Measurements from ENCODE around the gene CDH22. TPM values are rescaled to one million over a fixed set of nuclear protein-coding genes. Genes with fewer than 3 reads are reported as not detected.

The CDH22 gene
- total RNA-seq, 1 donor from 2014 or later: 0.83 TPM

DNA sequence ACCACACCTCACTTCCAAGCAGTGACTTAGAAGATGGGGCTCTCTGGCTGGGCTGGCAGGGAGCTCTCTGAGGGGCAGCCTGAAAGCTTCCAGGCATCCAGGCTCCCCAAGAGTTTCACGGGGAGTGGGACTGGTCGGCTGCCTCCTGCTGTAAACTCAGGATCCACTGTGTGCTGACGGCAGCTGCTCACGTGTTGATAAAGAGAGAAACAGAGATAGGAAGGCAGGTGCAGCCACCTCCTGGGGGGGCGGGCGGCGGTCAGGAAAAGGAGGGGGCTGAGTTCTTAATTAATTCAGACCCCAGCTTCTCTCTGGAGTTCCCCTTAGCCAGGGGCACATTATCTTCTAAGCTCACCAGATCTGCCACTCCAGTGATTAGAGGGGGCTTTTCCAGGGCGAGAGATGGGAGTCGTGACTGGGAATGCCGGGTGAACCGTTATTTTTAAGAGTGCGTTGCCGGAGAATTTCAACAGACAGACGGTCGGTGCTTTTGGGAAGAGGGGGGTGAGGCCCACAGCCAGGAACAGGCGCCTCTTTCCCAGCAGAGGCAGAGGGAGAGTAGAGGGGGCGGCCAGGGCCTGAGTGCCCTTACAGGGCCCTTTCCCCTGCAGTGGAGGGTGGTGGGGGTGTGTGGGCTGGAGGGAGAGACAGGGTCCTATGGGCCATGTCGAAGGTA is 119.3 kb downstream of the CDH22 start:
- no peak for DNase-seq (ENCODE audit: low spot score)
- intact Hi-C loops (cut with DNase I): no loop called here

DNA sequence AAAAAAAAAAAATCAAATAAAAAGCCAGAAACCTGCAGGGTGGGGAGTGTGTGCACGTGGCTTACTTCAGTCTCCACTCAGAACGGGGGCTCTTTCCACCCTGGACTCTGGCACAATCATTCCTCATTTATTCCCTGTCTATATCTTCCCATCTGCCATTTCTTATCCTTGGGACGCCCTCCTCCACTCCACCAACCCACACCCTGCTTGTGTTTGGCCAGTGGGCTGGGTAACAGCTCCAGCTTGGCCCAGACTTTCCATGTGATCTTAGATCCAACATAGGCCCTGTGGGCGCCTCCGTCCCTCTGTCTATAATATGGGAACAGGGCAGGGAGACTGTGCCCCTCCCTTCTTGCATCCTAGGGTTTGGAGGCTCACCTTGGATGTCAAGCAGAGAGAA is 122.1 kb downstream of the CDH22 start:
- DNase-seq (ENCODE audit: low spot score): no peak
- intact Hi-C loops (cut with DNase I): no loop called here

DNA sequence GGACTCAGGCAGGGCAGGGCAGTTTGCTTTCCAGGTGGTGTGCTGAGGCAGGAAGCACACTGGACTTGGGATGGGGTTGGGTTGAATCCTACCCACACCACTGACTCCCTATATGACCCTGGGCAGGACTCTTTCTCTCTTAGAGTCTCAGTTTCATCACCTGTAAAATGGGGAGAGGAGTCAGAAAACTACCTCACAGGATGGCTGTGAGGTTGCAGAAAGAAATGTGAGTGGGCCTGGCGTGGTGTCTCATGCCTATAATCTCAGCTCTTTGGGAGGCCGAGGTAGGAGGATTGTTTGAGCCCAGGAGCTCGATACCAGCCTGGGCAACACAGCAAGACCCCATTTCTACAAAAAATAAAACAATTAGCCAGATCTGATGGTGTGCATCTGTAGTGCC is 122.9 kb downstream of the CDH22 start:
- intact Hi-C loops (cut with DNase I): no loop called here
- DNase-seq (ENCODE audit: low spot score): no peak

DNA sequence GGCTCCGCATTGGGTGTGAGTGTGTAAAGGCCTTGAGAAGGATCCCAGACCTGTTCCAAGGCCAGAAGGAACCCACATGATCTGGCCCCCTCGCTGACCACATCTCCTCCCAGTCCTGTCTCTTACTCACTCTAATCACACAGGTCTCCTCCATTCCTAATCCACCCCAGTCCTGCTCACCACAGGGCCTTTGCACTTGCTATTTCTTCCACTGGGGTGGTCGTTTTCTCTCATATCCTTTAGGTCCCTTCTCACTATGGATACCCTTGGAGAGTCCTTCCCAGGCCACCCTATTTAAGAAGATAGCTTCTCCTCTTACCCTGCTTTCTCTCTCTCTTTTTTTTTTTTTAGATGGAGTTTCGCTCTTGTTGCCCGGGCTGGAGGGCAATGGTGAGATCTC is 124.5 kb downstream of the CDH22 start:
- intact Hi-C loops (cut with DNase I): no loop called here
- no peak for DNase-seq (ENCODE audit: low spot score)

DNA sequence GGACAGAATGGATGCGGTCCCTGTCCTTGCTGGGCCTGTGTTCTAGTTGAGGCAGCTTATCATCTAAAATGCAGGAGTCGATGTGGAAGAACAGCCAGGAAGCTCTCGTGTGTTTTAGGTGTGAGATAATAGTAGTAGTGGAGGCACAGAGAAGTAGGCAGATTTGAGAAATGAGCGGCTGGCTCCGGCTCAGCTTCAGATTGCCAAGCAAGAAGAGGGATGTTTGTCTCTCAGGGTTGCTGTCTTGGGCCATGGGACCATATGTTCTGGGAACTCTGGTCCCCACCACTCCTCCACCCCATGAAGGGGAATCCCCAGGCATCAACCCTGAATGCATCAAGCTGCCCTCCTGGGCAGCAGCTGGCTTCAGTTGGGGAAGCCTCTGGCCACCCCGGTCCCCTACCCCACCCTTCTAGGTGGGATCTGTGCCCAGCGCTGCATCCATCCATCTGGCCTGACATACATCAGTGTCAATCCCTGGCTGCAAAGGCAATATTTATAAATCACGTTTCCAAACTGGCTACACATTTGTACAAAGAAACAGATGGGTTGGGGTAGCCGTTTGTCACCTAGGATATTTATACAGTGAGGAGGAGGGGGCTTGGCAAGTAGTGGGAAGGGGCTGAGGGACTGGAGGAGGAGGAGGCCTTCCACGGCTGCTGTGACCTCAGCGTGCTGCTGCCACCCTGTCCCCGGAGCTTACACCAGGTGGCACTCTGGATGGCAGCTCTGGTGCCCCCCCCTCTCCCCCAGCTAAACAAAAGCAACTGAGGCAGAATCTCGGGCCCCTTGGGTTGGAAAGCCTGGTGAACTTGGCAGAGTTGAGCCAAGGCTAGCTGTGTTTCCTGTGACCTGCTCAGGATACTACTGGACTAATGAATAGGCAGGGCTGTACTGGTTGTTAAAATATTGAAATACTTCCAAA is 125.8 kb downstream of the CDH22 start:
- no peak for DNase-seq (ENCODE audit: low spot score)
- intact Hi-C loops (cut with DNase I): no loop called here

DNA sequence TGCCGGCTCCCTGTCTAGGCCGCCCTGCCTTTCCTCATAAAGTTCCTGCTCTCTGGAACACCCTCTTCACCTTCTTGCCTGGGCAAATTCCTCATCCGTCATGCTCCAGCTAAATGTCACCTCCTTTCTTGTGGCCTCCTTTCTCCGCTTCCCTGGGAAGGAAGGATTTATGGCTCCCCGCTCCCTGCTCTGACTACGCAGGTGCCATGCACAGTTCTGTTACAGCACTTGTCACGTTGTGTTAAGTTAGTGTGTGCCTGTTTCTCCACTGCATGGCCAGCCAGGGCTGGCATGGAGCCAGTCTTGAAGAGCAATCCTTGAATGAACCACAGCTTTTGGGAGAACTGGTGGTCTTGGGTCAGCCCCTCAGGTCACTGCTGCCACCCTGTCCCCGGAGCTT is 128.4 kb downstream of the CDH22 start:
- DNase-seq (ENCODE audit: low spot score): no peak
- intact Hi-C loops (cut with DNase I): loop anchor here (10.0 kb wide), 1 partner anchor 165 kb away; no protein-coding TSS in a partner anchor

DNA sequence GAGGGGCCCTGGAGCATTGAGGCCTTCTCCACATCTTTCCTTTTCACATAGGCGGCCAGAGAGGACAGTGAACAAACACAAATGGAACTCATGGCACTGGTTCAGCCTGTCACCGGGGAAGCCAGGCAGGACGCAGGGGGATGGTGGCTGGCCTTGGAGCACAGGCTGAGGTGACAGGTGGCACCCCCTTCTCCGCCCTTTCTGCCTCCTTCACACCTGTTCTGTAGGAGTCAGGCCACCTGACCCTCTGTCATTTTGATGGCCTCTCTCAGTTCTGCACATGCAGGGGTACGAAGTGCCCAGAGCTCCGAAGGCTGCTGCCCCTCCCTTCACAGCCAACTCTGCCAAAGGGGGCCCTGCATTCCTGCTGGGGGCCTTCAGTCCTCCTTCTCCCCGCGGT is 129.4 kb downstream of the CDH22 start:
- intact Hi-C loops (cut with DNase I): loop anchor here (10.0 kb wide), 1 partner anchor 164 kb away; no protein-coding TSS in a partner anchor

DNA sequence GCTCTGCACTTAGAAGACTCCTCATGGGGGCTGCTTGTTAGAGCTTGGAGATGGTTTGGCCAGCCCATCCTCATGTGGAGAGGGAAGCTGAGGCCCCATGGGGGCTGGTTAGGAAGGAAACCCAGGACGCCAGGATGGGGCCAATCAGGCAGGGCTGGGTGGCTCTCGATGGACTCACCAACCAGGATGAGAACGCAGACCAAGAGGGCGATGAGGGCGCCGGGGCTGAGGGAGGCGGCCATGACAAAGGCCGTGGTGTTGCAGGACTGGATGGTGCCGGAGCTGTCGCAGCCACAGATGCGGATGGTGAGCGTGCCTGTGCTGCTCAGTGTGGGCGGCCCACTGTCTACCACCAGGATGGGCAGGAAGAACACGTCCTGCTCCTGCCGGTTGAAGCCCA is 130.5 kb downstream of the CDH22 start:
- no peak for DNase-seq (ENCODE audit: low spot score)
- intact Hi-C loops (cut with DNase I): loop anchor here (10.0 kb wide), 1 partner anchor 163 kb away; no protein-coding TSS in a partner anchor

More for the DNA sequence above, 129.4 kb downstream of the CDH22 start:
- DNase-seq (ENCODE audit: low spot score): no peak

DNA sequence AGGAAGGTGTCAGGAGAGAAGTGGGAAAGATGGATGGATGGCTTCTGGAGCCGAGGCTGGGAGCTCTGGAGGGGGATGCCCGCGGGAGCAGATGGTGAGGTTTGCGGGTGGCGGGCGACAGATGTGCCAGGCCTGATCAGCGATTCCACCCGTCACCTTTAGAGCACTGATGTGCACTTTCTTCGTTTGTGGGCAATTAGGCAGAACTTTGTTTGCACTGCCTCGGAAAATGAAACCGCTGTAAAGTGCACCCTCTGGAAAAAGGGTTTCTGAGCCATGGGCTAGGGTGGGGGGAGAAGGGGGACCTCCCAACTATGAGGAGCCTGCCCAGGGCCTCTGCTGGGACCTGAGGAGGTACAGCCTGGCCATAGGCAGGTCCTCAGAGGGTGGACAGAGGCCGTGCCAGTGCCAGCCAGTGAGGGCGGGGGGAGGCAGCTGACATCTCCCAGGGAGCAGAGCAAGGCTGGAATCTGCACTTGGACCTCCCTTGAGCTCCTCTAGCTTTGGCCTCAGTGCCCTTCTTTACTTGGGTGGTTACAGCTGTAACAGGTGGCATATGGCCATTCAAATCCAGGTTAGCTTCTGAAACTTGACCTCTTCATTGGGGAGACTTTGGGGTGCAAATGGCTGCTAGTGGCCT is 131.4 kb downstream of the CDH22 start:
- DNase-seq (ENCODE audit: low spot score): no peak
- intact Hi-C loops (cut with DNase I): loop anchor here (10.0 kb wide), 1 partner anchor 162 kb away; no protein-coding TSS in a partner anchor

DNA sequence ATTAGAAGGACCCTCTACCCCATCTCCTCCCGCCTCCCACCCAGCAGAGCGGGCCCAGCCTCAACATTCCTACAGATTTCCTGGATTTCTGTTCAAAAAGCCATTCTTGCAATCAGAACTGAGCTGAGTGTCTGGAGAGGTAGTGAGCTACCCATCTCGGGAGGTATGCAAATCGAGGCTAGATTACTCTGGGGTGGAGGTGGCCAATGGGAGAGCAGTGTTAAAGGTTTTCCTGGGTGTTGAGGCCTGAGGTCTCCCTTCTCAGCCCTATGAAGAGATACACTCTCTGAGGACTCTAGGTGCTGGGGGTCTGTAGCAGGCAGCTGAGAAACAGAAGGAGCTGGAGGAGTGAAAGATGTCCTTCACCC is 133.2 kb downstream of the CDH22 start:
- no peak for DNase-seq (ENCODE audit: low spot score)
- intact Hi-C loops (cut with DNase I): loop anchor here (10.0 kb wide), 1 partner anchor 160 kb away; no protein-coding TSS in a partner anchor

DNA sequence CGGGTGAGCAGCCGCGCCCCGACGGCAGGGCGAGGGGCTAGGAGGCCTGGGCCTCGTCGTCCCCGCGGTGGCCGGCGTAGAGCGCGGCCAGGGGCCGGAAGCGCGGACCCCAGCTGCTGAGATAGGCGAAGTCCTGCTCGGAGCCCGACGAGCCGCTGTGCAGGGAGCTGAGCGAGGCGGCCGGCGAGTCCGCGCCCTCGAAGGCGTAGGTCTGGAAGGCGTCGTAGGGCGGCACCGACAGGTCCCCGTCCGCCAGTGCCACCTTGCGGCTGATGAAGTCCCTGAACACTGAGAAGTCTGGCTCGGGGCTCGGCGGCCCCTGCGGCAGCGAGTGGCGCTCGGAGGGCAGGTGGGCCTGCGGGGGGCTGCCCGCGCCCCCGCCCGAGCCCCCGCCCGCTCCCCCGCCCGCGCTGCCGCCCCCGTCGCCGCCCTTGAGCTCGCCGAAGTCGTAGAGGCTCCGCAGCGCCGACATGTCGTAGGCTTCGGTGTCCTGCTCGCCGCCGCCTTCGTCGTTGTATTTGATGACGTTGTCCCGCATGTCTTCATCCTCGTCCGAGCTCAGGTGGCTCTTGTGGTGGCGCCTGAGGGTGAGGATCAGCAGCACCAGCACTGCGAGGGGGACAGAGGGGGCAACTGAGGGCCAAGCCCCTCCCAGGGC is 133.7 kb downstream of the CDH22 start:
- intact Hi-C loops (cut with DNase I): loop anchor here (10.0 kb wide), 1 partner anchor 160 kb away; no protein-coding TSS in a partner anchor

DNA sequence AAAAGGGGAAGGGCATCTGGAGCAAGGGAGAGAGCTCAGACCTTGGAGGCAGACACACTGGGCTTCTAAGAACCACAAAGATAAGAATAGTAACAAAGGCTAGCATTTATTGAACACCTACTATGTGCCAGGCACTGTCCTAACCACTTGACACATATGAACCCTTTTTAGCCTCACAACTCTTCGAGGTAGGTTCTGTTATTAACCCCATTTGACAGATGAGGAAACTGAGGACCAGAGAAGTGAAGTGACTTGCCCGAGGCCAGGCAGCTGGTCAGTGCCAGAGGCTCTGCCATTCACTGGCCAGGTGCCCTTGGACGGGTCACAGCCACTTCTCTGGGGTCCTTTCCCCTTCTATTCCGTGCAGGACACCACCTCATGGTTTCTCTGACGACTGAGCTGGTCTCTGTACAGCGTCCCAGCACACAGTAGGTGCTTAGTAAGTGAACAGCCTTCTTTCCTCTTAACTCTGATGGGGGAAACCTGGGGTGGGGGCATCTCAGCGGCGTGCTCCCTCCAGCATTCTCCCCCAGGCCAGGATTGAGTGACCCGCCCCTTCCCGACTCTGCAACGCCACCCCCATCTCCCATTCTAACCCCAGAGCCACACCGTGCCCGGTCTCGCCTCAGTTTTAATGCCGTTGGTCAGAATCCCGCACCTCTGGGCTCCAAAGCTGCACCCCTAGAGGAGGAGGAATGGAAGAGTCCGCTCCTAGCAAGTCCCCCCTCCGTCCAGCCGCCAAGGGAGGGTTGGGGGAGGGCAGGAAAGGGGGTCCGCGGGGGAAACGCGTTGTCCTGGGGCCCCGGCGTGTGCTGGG is 134.4 kb downstream of the CDH22 start:
- no peak for DNase-seq (ENCODE audit: low spot score)
- intact Hi-C loops (cut with DNase I): loop anchor here (10.0 kb wide), 1 partner anchor 159 kb away; no protein-coding TSS in a partner anchor

More for the DNA sequence above, 133.7 kb downstream of the CDH22 start:
- peak; percentile 87 for DNase-seq (ENCODE audit: low spot score)

DNA sequence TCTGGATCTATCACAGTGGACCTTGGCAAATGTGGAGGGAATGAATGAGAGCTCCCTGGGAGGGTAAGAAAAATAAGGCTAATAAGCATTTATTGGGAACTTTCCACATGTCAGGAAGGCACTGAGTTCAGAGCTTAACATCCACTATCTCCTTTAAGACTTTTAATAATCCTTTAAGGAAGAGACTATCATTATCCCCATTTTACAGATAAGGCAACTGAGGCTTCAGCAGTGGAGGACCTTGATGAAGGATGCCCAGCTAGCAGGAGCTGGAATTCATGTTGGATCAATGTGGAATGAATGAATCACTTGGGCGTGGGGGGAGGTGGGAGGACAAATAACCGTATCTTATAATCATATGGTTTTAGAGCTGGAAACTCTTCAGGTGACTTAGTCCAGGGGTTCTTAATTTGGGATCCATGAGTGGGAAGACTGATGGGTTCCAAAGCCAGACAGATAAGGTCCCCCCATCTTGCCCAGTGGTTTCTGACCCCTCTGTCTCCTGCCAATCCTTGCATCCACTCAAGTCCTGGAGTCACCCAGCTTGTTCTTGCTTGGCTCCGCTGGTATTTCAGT is 135.2 kb downstream of the CDH22 start:
- no peak for DNase-seq (ENCODE audit: low spot score)
- intact Hi-C loops (cut with DNase I): loop anchor here (10.0 kb wide), 1 partner anchor 158 kb away; no protein-coding TSS in a partner anchor

DNA sequence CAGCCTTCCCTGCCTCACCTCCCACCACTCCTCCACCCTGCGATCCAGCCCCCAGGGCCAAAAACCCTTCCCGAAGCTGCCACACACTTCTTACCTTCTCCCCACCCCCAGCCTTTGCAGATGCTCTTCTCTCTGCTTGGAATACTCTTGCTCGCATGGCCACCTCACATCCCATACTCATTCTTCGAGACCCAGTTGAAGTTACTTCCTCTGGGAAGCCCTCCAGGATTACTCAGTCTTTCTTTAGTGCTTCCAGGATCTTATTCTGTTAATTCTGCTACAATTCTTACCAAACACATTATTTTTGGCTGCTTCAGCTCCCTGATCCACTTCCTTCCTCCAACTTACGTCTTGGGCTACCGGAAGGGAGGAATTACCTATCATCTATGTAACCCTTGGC is 135.8 kb downstream of the CDH22 start:
- DNase-seq (ENCODE audit: low spot score): no peak
- intact Hi-C loops (cut with DNase I): loop anchor here (10.0 kb wide), 1 partner anchor 158 kb away; no protein-coding TSS in a partner anchor

DNA sequence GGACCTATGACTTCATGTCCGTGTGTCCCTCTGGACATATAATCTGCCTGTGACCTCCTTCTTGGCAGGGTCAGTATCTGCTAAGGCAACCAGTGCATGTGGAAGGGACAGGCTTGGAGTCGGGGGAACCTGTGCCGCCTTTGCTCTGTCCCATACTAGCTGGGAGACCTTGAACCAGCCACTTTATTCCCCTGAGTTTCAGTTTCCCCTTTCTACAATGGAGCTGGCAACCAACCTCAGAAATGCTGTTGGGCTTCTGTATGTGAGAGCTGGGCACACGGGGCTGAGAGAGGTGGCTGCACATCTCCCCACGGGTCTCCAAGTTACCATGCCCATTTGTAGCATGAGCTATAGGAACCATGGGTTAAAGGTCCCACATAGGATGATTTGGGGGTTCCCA is 136.4 kb downstream of the CDH22 start:
- intact Hi-C loops (cut with DNase I): loop anchor here (10.0 kb wide), 1 partner anchor 157 kb away; no protein-coding TSS in a partner anchor
- no peak for DNase-seq (ENCODE audit: low spot score)

DNA sequence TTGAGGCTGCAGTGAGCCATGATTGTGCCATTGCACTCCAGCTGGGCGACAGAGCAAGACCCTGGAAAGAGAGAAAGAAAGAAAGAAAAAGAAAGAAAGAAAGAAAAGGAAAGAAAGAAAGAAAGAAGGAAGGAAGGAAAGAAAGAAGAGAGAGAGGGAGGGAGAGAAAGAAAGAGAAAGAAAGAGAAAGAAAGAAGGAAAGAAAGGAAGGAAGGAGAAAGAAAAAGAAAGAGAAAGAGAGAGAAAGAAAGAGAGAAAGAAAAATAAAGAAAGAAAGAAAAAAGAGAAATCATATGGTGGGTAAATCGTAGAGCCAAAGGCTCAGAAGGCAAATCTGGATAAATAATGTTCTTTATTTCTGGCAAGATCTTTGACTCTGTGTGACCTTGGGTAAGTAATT is 136.8 kb downstream of the CDH22 start:
- intact Hi-C loops (cut with DNase I): loop anchor here (10.0 kb wide), 1 partner anchor 157 kb away; no protein-coding TSS in a partner anchor
- no peak for DNase-seq (ENCODE audit: low spot score)

DNA sequence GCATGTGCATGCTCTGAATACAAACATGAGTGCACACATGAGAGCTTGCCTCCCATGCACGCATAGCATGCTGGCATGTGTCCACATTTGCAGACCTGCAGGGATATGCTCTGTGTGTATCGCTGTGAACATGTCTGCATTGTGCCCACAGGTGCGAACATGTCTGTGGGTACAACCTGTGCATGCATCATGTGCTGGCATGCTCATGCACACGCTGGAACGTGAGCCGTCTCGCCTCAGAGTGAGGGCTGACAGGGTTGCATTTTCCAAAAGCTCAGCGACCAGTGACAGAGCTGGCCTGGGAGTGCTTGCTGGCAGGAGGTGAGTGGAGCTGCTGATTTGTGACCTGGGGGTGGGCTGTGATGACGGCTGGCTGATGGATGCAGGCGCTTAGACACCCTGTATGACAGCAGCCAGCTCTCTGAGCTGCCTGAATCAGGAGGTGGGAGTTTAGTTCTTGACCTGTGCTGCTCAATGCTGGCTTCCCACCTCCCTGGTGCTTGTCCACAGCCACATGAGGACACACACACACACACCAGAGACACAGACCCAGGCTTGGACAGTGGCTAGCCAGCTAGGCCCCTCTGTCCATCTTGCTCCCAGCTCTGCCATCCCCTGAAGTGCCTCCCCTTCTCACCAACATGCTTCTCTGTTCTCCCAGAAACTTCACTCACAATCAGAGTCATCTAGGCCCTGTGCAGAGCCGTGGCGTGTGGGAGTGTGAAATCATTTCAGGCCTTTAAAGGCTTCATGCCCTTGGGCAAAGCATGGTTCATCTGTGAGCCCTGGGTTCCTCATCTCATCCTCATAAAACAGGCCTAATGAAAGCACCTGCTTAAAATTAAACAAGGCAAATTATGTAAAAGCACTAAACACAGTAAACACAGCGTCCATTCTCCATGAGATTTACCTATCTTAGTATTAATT is 138.8 kb downstream of the CDH22 start:
- no peak for DNase-seq (ENCODE audit: low spot score)
- intact Hi-C loops (cut with DNase I): loop anchor here (10.0 kb wide), 1 partner anchor 155 kb away; no protein-coding TSS in a partner anchor
